Panc1 (cell line): Measurements from ENCODE around the gene FAM98A.

Experiments used
- POLR2AphosphoS5 ChIP-seq: IDR thresholded peaks from 2 replicates; pipeline ENCODE4 v1.6.1; 2012; ENCODE audit warnings: mild to moderate bottlenecking, low read depth, low read length, moderate library complexity
- TF ChIP-seq, protein P1 (sequence below): fragments of 450-650 bp; IDR thresholded peaks from 2 replicates; pipeline ENCODE4 v1.5.1; 2017; ENCODE audit warnings: mild to moderate bottlenecking
- TF ChIP-seq, protein P2 (sequence below), 2 experiments: IDR thresholded peaks; 2 replicates each; pipeline ENCODE4 v1.6.1; 2011 to 2012; ENCODE audit warnings: low read depth in 2 of 2, control low read depth in 1 of 2, low read length in 1 of 2, mild to moderate bottlenecking in 1 of 2, moderate library complexity in 1 of 2; ENCODE audit not compliant: insufficient read depth in 1 of 2

DNA sequence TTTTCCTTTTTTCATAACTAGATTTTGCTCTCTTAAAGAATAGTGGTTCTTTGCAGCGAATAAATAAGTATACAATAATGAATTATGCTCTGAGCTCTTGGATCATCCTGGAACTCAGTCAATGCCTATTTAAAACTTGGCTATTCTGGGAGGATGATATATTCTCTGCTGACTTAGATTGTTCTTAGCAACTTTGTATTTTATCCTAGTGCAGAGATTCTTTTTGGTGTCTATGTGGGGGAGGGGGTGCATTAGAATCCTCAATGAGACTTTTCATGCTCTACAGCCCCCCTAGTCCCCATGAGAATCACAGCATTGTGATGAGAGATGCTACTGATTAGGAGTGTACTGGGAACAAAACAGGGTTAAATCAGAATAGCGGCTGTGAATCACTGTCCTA, 8.8 kb upstream of the FAM98A start:
- TF ChIP-seq, protein P1, sequence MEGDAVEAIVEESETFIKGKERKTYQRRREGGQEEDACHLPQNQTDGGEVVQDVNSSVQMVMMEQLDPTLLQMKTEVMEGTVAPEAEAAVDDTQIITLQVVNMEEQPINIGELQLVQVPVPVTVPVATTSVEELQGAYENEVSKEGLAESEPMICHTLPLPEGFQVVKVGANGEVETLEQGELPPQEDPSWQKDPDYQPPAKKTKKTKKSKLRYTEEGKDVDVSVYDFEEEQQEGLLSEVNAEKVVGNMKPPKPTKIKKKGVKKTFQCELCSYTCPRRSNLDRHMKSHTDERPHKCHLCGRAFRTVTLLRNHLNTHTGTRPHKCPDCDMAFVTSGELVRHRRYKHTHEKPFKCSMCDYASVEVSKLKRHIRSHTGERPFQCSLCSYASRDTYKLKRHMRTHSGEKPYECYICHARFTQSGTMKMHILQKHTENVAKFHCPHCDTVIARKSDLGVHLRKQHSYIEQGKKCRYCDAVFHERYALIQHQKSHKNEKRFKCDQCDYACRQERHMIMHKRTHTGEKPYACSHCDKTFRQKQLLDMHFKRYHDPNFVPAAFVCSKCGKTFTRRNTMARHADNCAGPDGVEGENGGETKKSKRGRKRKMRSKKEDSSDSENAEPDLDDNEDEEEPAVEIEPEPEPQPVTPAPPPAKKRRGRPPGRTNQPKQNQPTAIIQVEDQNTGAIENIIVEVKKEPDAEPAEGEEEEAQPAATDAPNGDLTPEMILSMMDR = no peak
- TF ChIP-seq POLR2AphosphoS5 = no peak
- TF ChIP-seq, protein P2, sequence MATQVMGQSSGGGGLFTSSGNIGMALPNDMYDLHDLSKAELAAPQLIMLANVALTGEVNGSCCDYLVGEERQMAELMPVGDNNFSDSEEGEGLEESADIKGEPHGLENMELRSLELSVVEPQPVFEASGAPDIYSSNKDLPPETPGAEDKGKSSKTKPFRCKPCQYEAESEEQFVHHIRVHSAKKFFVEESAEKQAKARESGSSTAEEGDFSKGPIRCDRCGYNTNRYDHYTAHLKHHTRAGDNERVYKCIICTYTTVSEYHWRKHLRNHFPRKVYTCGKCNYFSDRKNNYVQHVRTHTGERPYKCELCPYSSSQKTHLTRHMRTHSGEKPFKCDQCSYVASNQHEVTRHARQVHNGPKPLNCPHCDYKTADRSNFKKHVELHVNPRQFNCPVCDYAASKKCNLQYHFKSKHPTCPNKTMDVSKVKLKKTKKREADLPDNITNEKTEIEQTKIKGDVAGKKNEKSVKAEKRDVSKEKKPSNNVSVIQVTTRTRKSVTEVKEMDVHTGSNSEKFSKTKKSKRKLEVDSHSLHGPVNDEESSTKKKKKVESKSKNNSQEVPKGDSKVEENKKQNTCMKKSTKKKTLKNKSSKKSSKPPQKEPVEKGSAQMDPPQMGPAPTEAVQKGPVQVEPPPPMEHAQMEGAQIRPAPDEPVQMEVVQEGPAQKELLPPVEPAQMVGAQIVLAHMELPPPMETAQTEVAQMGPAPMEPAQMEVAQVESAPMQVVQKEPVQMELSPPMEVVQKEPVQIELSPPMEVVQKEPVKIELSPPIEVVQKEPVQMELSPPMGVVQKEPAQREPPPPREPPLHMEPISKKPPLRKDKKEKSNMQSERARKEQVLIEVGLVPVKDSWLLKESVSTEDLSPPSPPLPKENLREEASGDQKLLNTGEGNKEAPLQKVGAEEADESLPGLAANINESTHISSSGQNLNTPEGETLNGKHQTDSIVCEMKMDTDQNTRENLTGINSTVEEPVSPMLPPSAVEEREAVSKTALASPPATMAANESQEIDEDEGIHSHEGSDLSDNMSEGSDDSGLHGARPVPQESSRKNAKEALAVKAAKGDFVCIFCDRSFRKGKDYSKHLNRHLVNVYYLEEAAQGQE (IDR thresholded peaks at IDR 0.05; ENCODE audit: insufficient read depth in 1 of 2, low read depth in 2 of 2, low read length in 1 of 2) = no peak
